ENCODE measurements around the gene HCFC1R1.

HCFC1R1 gene

GRCh38 chr16:3012828-3013420, 10.8 kb downstream of the HCFC1R1 start, which contains the start of gene CLDN9:
TSS of gene CLDN9 (plus strand) at chr16:3012923. CDS start at chr16:3013363, 440 bp downstream.
- FAIRE-seq (no peak), DNase-seq (ENCODE audit: insufficient read length, low spot score) (no peak)
- no peak for TF ChIP-seq SPI1 (IDR thresholded peaks at IDR 0.05; ENCODE audit: low read depth, low read length)
- no peak for TF ChIP-seq TAF1 (IDR thresholded peaks at IDR 0.05; ENCODE audit: low read depth, low read length)
- TF ChIP-seq POLR2A (IDR thresholded peaks at IDR 0.05; ENCODE audit: low read depth, low read length) = no peak
- TF ChIP-seq POLR2AphosphoS5 (IDR thresholded peaks at IDR 0.05; ENCODE audit: low read depth, low read length) = no peak
- no peak for TF ChIP-seq PAX5 (IDR thresholded peaks at IDR 0.05; ENCODE audit: insufficient read depth, low read length, severe bottlenecking)
- TF ChIP-seq POU2F2 (IDR thresholded peaks at IDR 0.05; ENCODE audit: low read depth, low read length) = no peak

GRCh38 chr16:3012246-3012645, 11.5 kb downstream of the HCFC1R1 start:
- no peak for DNase-seq (ENCODE audit: insufficient read length, low spot score)
- no peak for FAIRE-seq
- TF ChIP-seq POLR2A (IDR thresholded peaks at IDR 0.05; ENCODE audit: low read depth, low read length) (no peak), PAX5 (IDR thresholded peaks at IDR 0.05; ENCODE audit: insufficient read depth, low read length, severe bottlenecking) (no peak), TAF1 (IDR thresholded peaks at IDR 0.05; ENCODE audit: low read depth, low read length) (no peak), POLR2AphosphoS5 (IDR thresholded peaks at IDR 0.05; ENCODE audit: low read depth, low read length) (no peak), SPI1 (IDR thresholded peaks at IDR 0.05; ENCODE audit: low read depth, low read length) (no peak), POU2F2 (IDR thresholded peaks at IDR 0.05; ENCODE audit: low read depth, low read length) (no peak)

- TF ChIP-seq TAF1 (IDR thresholded peaks at IDR 0.05; ENCODE audit: low read depth, low read length) = no peak
- TF ChIP-seq POLR2AphosphoS5 (IDR thresholded peaks at IDR 0.05; ENCODE audit: low read depth, low read length) = no peak
- TF ChIP-seq POU2F2 (IDR thresholded peaks at IDR 0.05; ENCODE audit: low read depth, low read length) = no peak
- TF ChIP-seq SPI1 (IDR thresholded peaks at IDR 0.05; ENCODE audit: low read depth, low read length) = no peak
- no peak for TF ChIP-seq POLR2A (IDR thresholded peaks at IDR 0.05; ENCODE audit: low read depth, low read length)
- no peak for TF ChIP-seq PAX5 (IDR thresholded peaks at IDR 0.05; ENCODE audit: insufficient read depth, low read length, severe bottlenecking)
- no peak for FAIRE-seq
- no peak for DNase-seq (ENCODE audit: insufficient read length, low spot score)
Measured at GRCh38 chr16:3010510-3010909, 13.2 kb downstream of the HCFC1R1 start.

GRCh38 chr16:3009568-3010390, 14.0 kb downstream of the HCFC1R1 start:
- no peak for TF ChIP-seq PAX5 (IDR thresholded peaks at IDR 0.05; ENCODE audit: insufficient read depth, low read length, severe bottlenecking)
- TF ChIP-seq POU2F2 (IDR thresholded peaks at IDR 0.05; ENCODE audit: low read depth, low read length) = no peak
- TF ChIP-seq POLR2AphosphoS5 (IDR thresholded peaks at IDR 0.05; ENCODE audit: low read depth, low read length) = no peak
- TF ChIP-seq SPI1 (IDR thresholded peaks at IDR 0.05; ENCODE audit: low read depth, low read length) = no peak
- TF ChIP-seq POLR2A (IDR thresholded peaks at IDR 0.05; ENCODE audit: low read depth, low read length) = no peak
- TF ChIP-seq TAF1 (IDR thresholded peaks at IDR 0.05; ENCODE audit: low read depth, low read length) = no peak
- DNase-seq (ENCODE audit: insufficient read length, low spot score) = no peak
- no peak for FAIRE-seq

- TF ChIP-seq POLR2A (IDR thresholded peaks at IDR 0.05; ENCODE audit: low read depth, low read length) = no peak
- no peak for TF ChIP-seq TAF1 (IDR thresholded peaks at IDR 0.05; ENCODE audit: low read depth, low read length)
- no peak for TF ChIP-seq POU2F2 (IDR thresholded peaks at IDR 0.05; ENCODE audit: low read depth, low read length)
- TF ChIP-seq SPI1 (IDR thresholded peaks at IDR 0.05; ENCODE audit: low read depth, low read length) = no peak
- no peak for TF ChIP-seq POLR2AphosphoS5 (IDR thresholded peaks at IDR 0.05; ENCODE audit: low read depth, low read length)
- TF ChIP-seq PAX5 (IDR thresholded peaks at IDR 0.05; ENCODE audit: insufficient read depth, low read length, severe bottlenecking) = no peak
- no peak for FAIRE-seq
Measured at GRCh38 chr16:3008690-3009037, 15.1 kb downstream of the HCFC1R1 start.

GRCh38 chr16:3007957-3008689, 15.6 kb downstream of the HCFC1R1 start:
- FAIRE-seq (peak; percentile 43), DNase-seq (ENCODE audit: insufficient read length, low spot score) (no peak)
- TF ChIP-seq POU2F2 (IDR thresholded peaks at IDR 0.05; ENCODE audit: low read depth, low read length) = no peak
- TF ChIP-seq SPI1 (IDR thresholded peaks at IDR 0.05; ENCODE audit: low read depth, low read length) = no peak
- no peak for TF ChIP-seq POLR2AphosphoS5 (IDR thresholded peaks at IDR 0.05; ENCODE audit: low read depth, low read length)
- no peak for TF ChIP-seq PAX5 (IDR thresholded peaks at IDR 0.05; ENCODE audit: insufficient read depth, low read length, severe bottlenecking)
- no peak for TF ChIP-seq POLR2A (IDR thresholded peaks at IDR 0.05; ENCODE audit: low read depth, low read length)
- no peak for TF ChIP-seq TAF1 (IDR thresholded peaks at IDR 0.05; ENCODE audit: low read depth, low read length)

More at GRCh38 chr16:3008690-3009037, 15.1 kb downstream of the HCFC1R1 start:
- no peak for DNase-seq (ENCODE audit: insufficient read length, low spot score)

- DNase-seq (ENCODE audit: insufficient read length, low spot score) (no peak), FAIRE-seq (peak; percentile 74)
- no peak for TF ChIP-seq SPI1 (IDR thresholded peaks at IDR 0.05; ENCODE audit: low read depth, low read length)
- TF ChIP-seq PAX5 (IDR thresholded peaks at IDR 0.05; ENCODE audit: insufficient read depth, low read length, severe bottlenecking) = no peak
- TF ChIP-seq TAF1 (IDR thresholded peaks at IDR 0.05; ENCODE audit: low read depth, low read length) = no peak
- no peak for TF ChIP-seq POU2F2 (IDR thresholded peaks at IDR 0.05; ENCODE audit: low read depth, low read length)
- no peak for TF ChIP-seq POLR2AphosphoS5 (IDR thresholded peaks at IDR 0.05; ENCODE audit: low read depth, low read length)
- TF ChIP-seq POLR2A (IDR thresholded peaks at IDR 0.05; ENCODE audit: low read depth, low read length) = no peak
Measured at GRCh38 chr16:3007059-3007956, 16.4 kb downstream of the HCFC1R1 start.

- FAIRE-seq = no peak
- TF ChIP-seq POLR2A (IDR thresholded peaks at IDR 0.05; ENCODE audit: low read depth, low read length) = no peak
- TF ChIP-seq POU2F2 (IDR thresholded peaks at IDR 0.05; ENCODE audit: low read depth, low read length) = no peak
- TF ChIP-seq POLR2AphosphoS5 (IDR thresholded peaks at IDR 0.05; ENCODE audit: low read depth, low read length) = no peak
- no peak for TF ChIP-seq TAF1 (IDR thresholded peaks at IDR 0.05; ENCODE audit: low read depth, low read length)
- no peak for TF ChIP-seq PAX5 (IDR thresholded peaks at IDR 0.05; ENCODE audit: insufficient read depth, low read length, severe bottlenecking)
- no peak for TF ChIP-seq SPI1 (IDR thresholded peaks at IDR 0.05; ENCODE audit: low read depth, low read length)
- no peak for DNase-seq (ENCODE audit: insufficient read length, low spot score)
Measured at GRCh38 chr16:3004781-3005284, 18.9 kb downstream of the HCFC1R1 start.

Data from GM12891 (cell line).